Progenitor cell of endocrine pancreas (in vitro differentiated cells): ENCODE data around the gene KCNAB2. TPM values are rescaled to one million over a fixed set of nuclear protein-coding genes. Genes with fewer than 3 reads are reported as not detected.

Source experiments
- DNase-seq: peaks from one replicate; pipeline ENCODE4 v3.0.0; 2021; ENCODE audit warnings: low spot score; ENCODE audit not compliant: unreplicated experiment
- H3K27ac Mint-ChIP-seq: 2 replicates; pipeline ENCODE4 v1.8.0; 2021; ENCODE audit warnings: mild to moderate bottlenecking, moderate library complexity, mixed read lengths
- H3K27me3 Mint-ChIP-seq: 2 replicates; pipeline ENCODE4 v1.8.0; 2021; ENCODE audit warnings: mixed read lengths
- H3K36me3 Mint-ChIP-seq: 2 replicates; pipeline ENCODE4 v1.8.0; 2022; ENCODE audit warnings: mixed read lengths; ENCODE audit not compliant: insufficient read depth
- H3K4me1 Mint-ChIP-seq: 2 replicates; pipeline ENCODE4 v1.8.0; 2021; ENCODE audit warnings: low read depth, mixed read lengths
- H3K4me3 Mint-ChIP-seq: 2 replicates; pipeline ENCODE4 v1.8.0; 2021; ENCODE audit warnings: low read depth, mild to moderate bottlenecking, moderate library complexity, mixed read lengths
- H3K9me3 Mint-ChIP-seq: 2 replicates; pipeline ENCODE4 v1.8.0; 2021; ENCODE audit warnings: low read depth, mixed read lengths
- CTCF ChIP-seq: fragments of 200-600 bp; sonication (generic); IDR thresholded peaks from one replicate; pipeline ENCODE4 v1.5.0; 2021; ENCODE audit warnings: antibody characterized with exemption, mild to moderate bottlenecking; ENCODE audit not compliant: unreplicated experiment
- total RNA-seq: library from RNA; stranded (reverse); gene quantifications from 2 replicates; pipeline ENCODE4 v1.2.1, GENCODE V29; 2021

Gene KCNAB2
- total RNA-seq, 1 donor from 2014 or later, result 6.9 TPM

GRCh38 chr1:6084781-6085495 lies 39.2 kb downstream of the KCNAB2 start:
- TF ChIP-seq CTCF, result no peak
- Mint-ChIP-seq H3K9me3 (no peaks in the 10 kb centered on the region), H3K27me3 (no peaks in the 10 kb centered on the region), H3K4me3 (no peak overlapping the region), H3K4me1 (no peaks in the 10 kb centered on the region), H3K27ac (no peak overlapping the region), H3K36me3 (no peaks in the 10 kb centered on the region)
- DNase-seq, result no peak

DNA sequence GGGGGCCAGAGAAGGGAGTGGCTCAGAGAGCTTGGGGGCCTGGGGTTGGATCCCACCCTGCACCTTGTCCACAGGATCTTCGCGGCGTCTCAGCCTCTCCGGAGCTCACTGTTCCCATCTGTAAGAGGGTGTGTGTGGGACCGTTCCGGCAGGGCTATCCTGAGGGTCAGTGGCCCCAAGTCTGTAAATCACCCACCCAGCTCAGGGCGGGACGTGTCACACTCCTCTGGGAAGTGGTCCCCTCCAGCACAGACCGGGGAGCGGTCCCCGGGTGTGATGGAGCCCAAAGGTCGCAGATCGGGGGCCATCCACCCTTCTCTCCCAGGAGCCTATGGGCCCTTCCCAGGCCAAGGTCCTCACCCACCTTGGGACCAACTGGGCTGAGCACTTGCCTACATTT lies 40.0 kb downstream of the KCNAB2 start:
- no peak overlapping the region for H3K27ac Mint-ChIP-seq
- no peaks in the 10 kb centered on the region for H3K36me3 Mint-ChIP-seq
- H3K27me3 Mint-ChIP-seq, result no peaks in the 10 kb centered on the region
- no peaks in the 10 kb centered on the region for H3K4me1 Mint-ChIP-seq
- no peak for TF ChIP-seq CTCF
- H3K4me3 Mint-ChIP-seq, result no peak overlapping the region
- no peaks in the 10 kb centered on the region for H3K9me3 Mint-ChIP-seq
- DNase-seq, result no peak

DNA sequence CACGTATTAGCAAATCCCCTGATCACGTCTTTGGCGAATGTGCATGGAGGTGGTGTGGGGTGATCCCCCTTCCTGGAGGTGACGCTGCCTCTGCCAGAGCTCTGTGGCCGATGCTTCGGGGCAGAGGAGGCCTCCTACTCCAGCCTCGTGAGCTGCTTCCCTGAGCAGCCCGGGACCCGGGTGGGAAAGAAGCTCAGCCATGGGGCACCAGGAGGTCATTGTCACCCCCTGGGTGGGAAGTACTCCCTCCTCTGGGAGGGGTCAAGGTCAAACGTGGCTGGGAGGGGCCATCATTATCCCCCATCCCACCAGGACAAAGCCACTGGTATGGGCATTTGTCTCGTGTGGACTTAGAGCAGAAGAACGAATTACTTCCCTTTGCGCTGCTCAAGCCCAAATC lies 40.7 kb downstream of the KCNAB2 start:
- Mint-ChIP-seq H3K4me3 (no peak overlapping the region), H3K9me3 (no peaks in the 10 kb centered on the region), H3K4me1 (no peaks in the 10 kb centered on the region), H3K27me3 (no peaks in the 10 kb centered on the region), H3K36me3 (no peaks in the 10 kb centered on the region), H3K27ac (no peak overlapping the region)
- TF ChIP-seq CTCF, result no peak
- no peak for DNase-seq

DNA sequence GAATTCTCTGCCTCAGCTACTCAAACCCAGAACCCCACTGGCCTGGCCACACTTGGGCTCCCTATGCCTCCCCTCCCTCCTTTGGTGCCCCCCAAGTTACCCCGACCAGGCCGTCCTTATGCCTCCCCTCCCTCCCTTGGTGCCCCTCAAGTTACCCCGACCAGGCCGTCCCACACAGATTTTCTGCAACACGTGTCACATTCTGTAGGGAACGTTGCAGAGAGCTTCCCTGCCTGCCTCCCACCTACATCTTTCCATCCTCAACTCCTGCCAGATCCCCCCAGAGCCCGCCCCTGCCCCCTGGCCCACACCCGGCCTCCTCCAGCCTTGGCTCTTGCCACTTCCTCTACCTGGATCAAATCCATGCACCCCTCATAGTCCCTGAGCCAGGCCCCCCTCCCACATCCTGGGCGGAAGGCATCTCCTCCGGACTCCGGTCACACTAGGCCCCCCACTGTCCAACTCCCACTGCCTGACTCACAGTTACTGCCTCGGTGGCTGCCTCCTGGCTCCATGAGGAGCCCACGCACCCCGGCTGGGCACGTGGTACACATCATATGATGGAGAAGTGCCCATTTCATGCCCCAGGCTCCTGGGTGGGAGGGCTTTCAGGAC lies 41.2 kb downstream of the KCNAB2 start:
- no peak overlapping the region for H3K4me3 Mint-ChIP-seq
- TF ChIP-seq CTCF, result no peak
- H3K9me3 Mint-ChIP-seq, result no peaks in the 10 kb centered on the region
- DNase-seq, result no peak
- H3K27ac Mint-ChIP-seq, result no peak overlapping the region
- no peaks in the 10 kb centered on the region for H3K36me3 Mint-ChIP-seq
- no peaks in the 10 kb centered on the region for H3K27me3 Mint-ChIP-seq
- H3K4me1 Mint-ChIP-seq, result no peaks in the 10 kb centered on the region

GRCh38 chr1:6087377-6087772 lies 41.7 kb downstream of the KCNAB2 start:
- H3K4me1 Mint-ChIP-seq, result no peaks in the 10 kb centered on the region
- no peak overlapping the region for H3K27ac Mint-ChIP-seq
- no peaks in the 10 kb centered on the region for H3K27me3 Mint-ChIP-seq
- no peak for DNase-seq
- no peak overlapping the region for H3K4me3 Mint-ChIP-seq
- H3K9me3 Mint-ChIP-seq, result no peaks in the 10 kb centered on the region
- H3K36me3 Mint-ChIP-seq, result no peaks in the 10 kb centered on the region
- no peak for TF ChIP-seq CTCF
